ENCODE measurements around the gene SLC39A9.
"Not testable (repeated sequence)": the region's sequence is repeated elsewhere in the genome, so short reads cannot be mapped to it uniquely, and the experiment has no call there.

SLC39A9 gene

DNA sequence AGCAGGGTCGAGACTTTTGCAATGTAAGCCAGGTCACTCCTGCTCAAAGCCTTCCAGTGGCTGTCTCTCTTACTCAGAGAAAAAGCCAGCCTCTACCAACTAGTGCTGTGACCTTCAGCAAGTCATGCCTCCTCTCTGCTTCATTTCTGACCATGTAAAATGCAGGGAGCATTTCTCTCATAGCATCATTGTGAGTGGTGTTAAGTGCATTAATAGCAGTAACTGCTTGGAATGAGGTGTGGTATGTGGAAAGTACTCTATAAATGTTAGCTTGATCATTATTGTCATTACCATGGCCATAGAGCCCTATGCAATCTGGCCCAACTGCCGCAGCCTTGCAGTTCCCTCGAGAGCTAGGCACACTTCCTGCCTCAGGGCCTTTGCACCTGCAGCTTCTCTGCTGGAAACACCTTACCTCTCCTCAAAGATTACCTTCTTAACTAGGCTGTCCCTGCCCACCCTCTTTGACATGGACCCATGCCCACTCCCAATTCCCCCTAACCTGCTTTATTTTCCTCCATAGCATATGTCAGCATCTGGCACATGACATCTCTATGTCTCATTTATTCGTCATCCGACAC lies 96.9 kb downstream of the SLC39A9 start:
- TF ChIP-seq, protein P1, sequence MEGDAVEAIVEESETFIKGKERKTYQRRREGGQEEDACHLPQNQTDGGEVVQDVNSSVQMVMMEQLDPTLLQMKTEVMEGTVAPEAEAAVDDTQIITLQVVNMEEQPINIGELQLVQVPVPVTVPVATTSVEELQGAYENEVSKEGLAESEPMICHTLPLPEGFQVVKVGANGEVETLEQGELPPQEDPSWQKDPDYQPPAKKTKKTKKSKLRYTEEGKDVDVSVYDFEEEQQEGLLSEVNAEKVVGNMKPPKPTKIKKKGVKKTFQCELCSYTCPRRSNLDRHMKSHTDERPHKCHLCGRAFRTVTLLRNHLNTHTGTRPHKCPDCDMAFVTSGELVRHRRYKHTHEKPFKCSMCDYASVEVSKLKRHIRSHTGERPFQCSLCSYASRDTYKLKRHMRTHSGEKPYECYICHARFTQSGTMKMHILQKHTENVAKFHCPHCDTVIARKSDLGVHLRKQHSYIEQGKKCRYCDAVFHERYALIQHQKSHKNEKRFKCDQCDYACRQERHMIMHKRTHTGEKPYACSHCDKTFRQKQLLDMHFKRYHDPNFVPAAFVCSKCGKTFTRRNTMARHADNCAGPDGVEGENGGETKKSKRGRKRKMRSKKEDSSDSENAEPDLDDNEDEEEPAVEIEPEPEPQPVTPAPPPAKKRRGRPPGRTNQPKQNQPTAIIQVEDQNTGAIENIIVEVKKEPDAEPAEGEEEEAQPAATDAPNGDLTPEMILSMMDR (IDR thresholded peaks at IDR 0.05; ENCODE audit: insufficient read depth, low read depth, low read length, missing control alignments), result no peak
- H3K4me3 ChIP-seq (ENCODE audit: low read depth, low read length), result no peak overlapping the region
- DNase-seq (ENCODE audit: low read depth), result no peak

DNA sequence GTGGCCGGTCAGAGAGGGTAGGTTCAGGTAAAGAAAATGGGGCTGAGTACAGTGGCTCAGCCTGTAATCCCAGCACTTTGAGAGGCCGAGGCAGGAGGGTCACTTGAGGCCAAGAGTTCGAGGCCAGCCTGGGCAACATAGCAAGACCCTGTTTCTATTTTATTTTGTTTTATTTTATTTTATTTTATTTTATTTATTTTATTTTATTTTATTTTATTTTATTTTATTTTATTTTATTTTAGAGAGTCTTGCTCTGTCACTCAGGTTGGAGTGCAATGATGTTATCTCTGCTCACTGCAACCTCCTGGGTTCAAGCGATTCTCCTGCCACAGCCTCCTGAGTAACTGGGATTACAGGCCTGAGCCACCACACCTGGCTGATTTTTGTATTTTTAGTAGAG lies 99.4 kb downstream of the SLC39A9 start:
- H3K4me3 ChIP-seq (ENCODE audit: low read depth, low read length); DNase-seq (ENCODE audit: low read depth): not testable (repeated sequence)

DNA sequence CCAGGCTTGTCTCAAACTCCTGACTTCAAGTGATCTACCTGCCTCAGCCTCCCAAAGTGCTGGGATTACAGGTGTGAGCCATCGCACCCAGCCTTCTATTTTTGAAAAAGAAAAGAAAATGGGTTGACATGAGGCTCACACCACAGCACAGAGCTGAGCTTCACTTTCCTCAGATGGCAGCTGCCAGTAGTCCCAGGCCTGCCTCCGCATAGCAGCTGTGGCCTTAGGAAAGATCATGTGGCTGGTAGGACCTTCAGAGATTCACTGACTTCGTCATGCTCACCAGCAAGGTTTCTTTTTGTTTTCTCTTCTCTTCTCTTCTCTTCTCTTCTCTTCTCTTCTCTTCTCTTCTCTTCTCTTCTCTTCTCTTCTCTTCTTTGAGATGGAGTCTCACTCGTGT lies 99.8 kb downstream of the SLC39A9 start:
- DNase-seq (ENCODE audit: low read depth); H3K4me3 ChIP-seq (ENCODE audit: low read depth, low read length): not testable (repeated sequence)

DNA sequence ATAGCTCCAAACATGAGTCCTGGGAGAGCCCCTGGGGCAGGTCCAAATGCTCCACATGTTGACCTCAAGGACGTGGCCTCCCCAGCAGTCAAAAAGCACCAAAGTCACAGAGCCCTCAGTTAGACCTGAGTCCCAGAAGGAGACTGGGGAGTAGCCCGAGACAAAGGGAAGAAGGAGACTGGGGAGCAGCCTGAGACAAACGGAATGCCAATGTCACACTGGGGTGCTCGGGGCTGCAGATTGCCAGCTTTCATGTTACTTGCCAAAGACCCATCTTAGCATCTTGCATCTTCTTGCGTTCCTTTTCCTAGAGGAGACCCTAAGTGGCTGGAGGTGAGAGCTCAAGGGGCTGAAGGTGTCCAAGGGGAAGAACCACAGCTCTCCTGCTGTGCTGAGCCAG lies 100.9 kb downstream of the SLC39A9 start:
- no peak for DNase-seq (ENCODE audit: low read depth)
- TF ChIP-seq, protein P1 (IDR thresholded peaks at IDR 0.05; ENCODE audit: insufficient read depth, low read depth, low read length, missing control alignments), result no peak
- no peak overlapping the region for H3K4me3 ChIP-seq (ENCODE audit: low read depth, low read length)

DNA sequence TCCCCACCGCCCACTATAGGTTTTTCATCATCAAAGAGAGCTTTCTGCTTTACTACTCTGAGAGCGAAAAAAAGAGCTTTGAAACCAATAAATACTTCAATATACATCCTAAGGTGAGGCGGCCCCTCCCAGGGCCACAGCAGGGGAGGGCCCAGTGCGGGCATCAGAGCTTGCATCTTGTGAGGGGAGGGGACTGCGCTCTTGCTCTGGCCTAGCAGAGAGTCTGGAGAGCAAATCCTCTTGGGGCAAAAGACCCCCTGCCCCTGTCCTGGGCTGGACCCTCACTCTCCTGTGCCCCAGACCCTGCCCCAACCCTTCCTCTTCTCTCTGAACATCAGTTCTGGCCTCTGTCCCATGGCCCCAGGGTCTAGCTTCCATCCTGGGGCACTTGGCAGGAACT lies 101.6 kb downstream of the SLC39A9 start:
- TF ChIP-seq, protein P1 (IDR thresholded peaks at IDR 0.05; ENCODE audit: insufficient read depth, low read depth, low read length, missing control alignments), result no peak
- no peak for DNase-seq (ENCODE audit: low read depth)

DNA sequence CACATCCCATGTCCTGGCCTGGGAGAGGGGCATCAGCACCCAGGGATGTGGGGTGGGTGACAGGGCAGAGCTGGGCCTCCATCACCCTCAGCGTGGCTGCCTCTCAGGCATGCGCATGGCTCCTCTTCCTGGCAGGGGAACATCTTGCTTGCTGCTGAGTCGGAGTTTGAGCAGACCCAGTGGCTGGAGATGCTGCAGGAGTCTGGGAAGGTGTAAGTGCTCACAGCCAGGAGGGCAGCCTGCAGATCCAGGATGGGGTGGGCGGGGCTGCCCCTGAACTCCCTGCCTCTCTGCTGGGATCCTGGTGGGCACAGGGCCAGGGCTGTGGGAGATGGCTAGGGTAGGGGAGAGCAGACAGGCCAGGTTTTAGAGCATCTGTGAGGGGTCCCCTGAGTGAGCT lies 102.2 kb downstream of the SLC39A9 start:
- TF ChIP-seq, protein P1 (IDR thresholded peaks at IDR 0.05; ENCODE audit: insufficient read depth, low read depth, low read length, missing control alignments), result no peak
- H3K4me3 ChIP-seq (ENCODE audit: low read depth, low read length), result no peak overlapping the region
- no peak for DNase-seq (ENCODE audit: low read depth)

More for the DNA sequence above, 101.6 kb downstream of the SLC39A9 start:
- no peak overlapping the region for H3K4me3 ChIP-seq (ENCODE audit: low read depth, low read length)

DNA sequence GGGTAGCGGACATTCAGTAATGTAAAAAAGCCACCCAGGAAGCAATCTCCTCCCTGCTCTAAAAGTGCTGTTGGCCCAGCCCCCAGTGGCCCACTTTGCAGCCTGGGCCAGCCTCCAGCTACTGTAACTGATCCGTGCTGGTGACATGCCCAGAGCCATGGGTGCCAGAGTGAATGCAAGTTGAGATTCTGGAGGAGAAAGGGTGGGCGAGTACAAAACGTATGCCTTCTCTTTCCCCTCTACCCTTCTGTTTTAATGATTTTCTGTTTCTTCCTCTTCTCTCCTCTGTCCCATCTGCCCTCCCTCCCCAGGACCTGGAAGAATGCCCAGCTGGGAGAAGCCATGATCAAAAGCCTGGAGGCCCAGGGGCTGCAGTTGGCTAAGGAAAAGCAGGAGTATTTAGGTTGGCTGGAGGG lies 102.9 kb downstream of the SLC39A9 start:
- H3K4me3 ChIP-seq (ENCODE audit: low read depth, low read length), result no peak overlapping the region
- DNase-seq (ENCODE audit: low read depth), result no peak

DNA sequence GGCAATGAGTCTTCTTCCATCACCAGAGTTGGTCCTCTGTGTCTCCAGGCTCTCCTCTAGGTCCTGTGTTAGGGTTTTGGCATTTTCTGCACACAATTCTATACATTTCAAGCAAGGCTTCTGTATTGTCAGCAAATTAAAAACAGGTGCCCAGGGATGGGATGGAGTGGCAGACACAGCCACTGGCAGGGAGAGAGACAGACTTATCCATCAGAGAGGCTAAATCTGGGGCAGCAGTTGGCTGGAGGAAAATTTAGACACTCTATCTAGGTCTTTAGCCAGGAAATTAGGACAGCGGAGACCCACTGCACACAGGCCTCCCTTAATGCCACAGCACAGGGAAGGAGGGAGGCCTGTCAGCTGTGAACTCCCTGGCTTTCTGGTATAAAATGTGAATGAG lies 106.3 kb downstream of the SLC39A9 start:
- TF ChIP-seq, protein P1 (IDR thresholded peaks at IDR 0.05; ENCODE audit: insufficient read depth, low read depth, low read length, missing control alignments), result no peak
- no peak for DNase-seq (ENCODE audit: low read depth)

More for the DNA sequence above, 102.9 kb downstream of the SLC39A9 start:
- TF ChIP-seq, protein P1 (IDR thresholded peaks at IDR 0.05; ENCODE audit: insufficient read depth, low read depth, low read length, missing control alignments), result no peak

More for the DNA sequence above, 106.3 kb downstream of the SLC39A9 start:
- no peak overlapping the region for H3K4me3 ChIP-seq (ENCODE audit: low read depth, low read length)

Measured in GM12865 (cell line).